HepG2 (cell line): ENCODE data around the gene ADAD2. TPM values are rescaled to one million over a fixed set of nuclear protein-coding genes. Genes with fewer than 3 reads are reported as not detected.

Source experiments
- AGO1 ChIP-seq: fragments of 200-400 bp; formaldehyde crosslinking; IDR thresholded peaks from 2 replicates; pipeline ENCODE4 v1.6.1; 2017; ENCODE audit warnings: mild to moderate bottlenecking, low read depth, low read length, moderate library complexity; ENCODE audit not compliant: poor library complexity, severe bottlenecking
- FOXM1 ChIP-seq: sonication (generic); formaldehyde crosslinking; IDR thresholded peaks from 2 replicates; pipeline ENCODE4 v1.5.0; 2020; ENCODE audit warnings: missing genetic modification reagents
- GTF2F1 ChIP-seq: fragments of 150-350 bp; IDR thresholded peaks from 2 replicates; pipeline ENCODE4 v1.6.1; 2014; ENCODE audit warnings: low read length
- MAFF ChIP-seq: IDR thresholded peaks from 2 replicates; pipeline ENCODE4 v1.6.1; 2011; ENCODE audit warnings: low read depth, low read length, improper control_type of control experiment
- NFE2L1 ChIP-seq: sonication (generic); formaldehyde crosslinking; IDR thresholded peaks from 2 replicates; pipeline ENCODE4 v1.4.0; 2020; ENCODE audit warnings: missing genetic modification reagents, mild to moderate bottlenecking, borderline replicate concordance
- NFIC ChIP-seq: IDR thresholded peaks from 2 replicates; pipeline ENCODE4 v1.6.1; 2012; ENCODE audit warnings: mild to moderate bottlenecking, low read length, inconsistent platforms
- PCBP1 ChIP-seq: fragments of 200-400 bp; formaldehyde crosslinking; IDR thresholded peaks from 2 replicates; pipeline ENCODE4 v1.6.1; 2017; ENCODE audit warnings: mild to moderate bottlenecking, low read depth, low read length, borderline replicate concordance
- SYNCRIP ChIP-seq: fragments of 200-400 bp; formaldehyde crosslinking; IDR thresholded peaks from 2 replicates; pipeline ENCODE4 v1.6.1; 2018; ENCODE audit warnings: mild to moderate bottlenecking, low read depth, low read length; ENCODE audit not compliant: insufficient read depth
- U2AF2 ChIP-seq: fragments of 200-400 bp; formaldehyde crosslinking; IDR thresholded peaks from 2 replicates; pipeline ENCODE4 v1.6.1; 2017; ENCODE audit warnings: low read depth, mild to moderate bottlenecking, low read length
- ZBTB7B ChIP-seq: sonication (generic); formaldehyde crosslinking; IDR thresholded peaks from 2 replicates; pipeline ENCODE4 v1.4.0; 2020; ENCODE audit warnings: missing genetic modification reagents
- ZFP36 ChIP-seq: fragments of 150-350 bp; IDR thresholded peaks from 2 replicates; pipeline ENCODE4 v1.6.1; 2018; ENCODE audit warnings: borderline replicate concordance, low read length, low read depth; ENCODE audit not compliant: partially characterized antibody
- ZMYM3 ChIP-seq: sonication (generic); formaldehyde crosslinking; IDR thresholded peaks from 2 replicates; pipeline ENCODE4 v1.5.1; 2020; ENCODE audit warnings: mild to moderate bottlenecking, missing genetic modification reagents
- polyA plus RNA-seq, 8 experiments: library from polyadenylated mRNA; depleted of rRNA in 3 of 8; stranded (reverse) in 7 of 8; unstranded in 1 of 8; fragments of >200 nt; fragmentation: Illumina TruSeq in 4 of 8; extraction: Trizol in 4 of 8; gene quantifications; 2 replicates each; pipeline versions ENCODE4 v1.2.1 to v1.2.3, GENCODE V29; 2011 to 2016; ENCODE audit warnings: low read depth in 4 of 8, missing spikeins in 1 of 8, mixed read lengths in 1 of 8; ENCODE audit not compliant: insufficient read depth in 1 of 8
- total RNA-seq, 5 experiments: library from RNA; depleted of rRNA; stranded (reverse); fragments of >200 nt; fragmentation: Illumina TruSeq; extraction: Trizol; gene quantifications; 2 replicates each; pipeline ENCODE4 v1.2.3, GENCODE V29; 2016; ENCODE audit warnings: low read depth in 1 of 5
- TF ChIP-seq, protein P1 (sequence below), 2 experiments: sonication (generic) in 1 of 2; formaldehyde crosslinking in 1 of 2; IDR thresholded peaks; 2 replicates each; pipeline versions ENCODE4 v1.4.0 to v1.6.1; 2016 to 2020; ENCODE audit warnings: borderline replicate concordance in 1 of 2, low read depth in 1 of 2, mild to moderate bottlenecking in 1 of 2, missing genetic modification reagents in 1 of 2
- TF ChIP-seq, protein P2 (sequence below): sonication (generic); formaldehyde crosslinking; IDR thresholded peaks from 2 replicates; pipeline ENCODE4 v1.5.1; 2020; ENCODE audit warnings: missing genetic modification reagents, mild to moderate bottlenecking, borderline replicate concordance
- TF ChIP-seq, protein P3 (sequence below): sonication (generic); formaldehyde crosslinking; IDR thresholded peaks from 2 replicates; pipeline ENCODE4 v1.4.0; 2020; ENCODE audit warnings: mild to moderate bottlenecking, missing genetic modification reagents
- TF ChIP-seq, protein P4 (sequence below): IDR thresholded peaks from 2 replicates; pipeline ENCODE4 v1.6.1; 2016; ENCODE audit warnings: low read depth
- TF ChIP-seq, protein P5 (sequence below): sonication (generic); formaldehyde crosslinking; IDR thresholded peaks from 2 replicates; pipeline ENCODE4 v1.5.0; 2020; ENCODE audit warnings: mild to moderate bottlenecking, missing genetic modification reagents

The ADAD2 gene
- total and polyA plus RNA-seq, 2 of the 13 experiments (the other 11 are each of a cell fraction or from before 2014, with no cell fraction given) = not detected

DNA sequence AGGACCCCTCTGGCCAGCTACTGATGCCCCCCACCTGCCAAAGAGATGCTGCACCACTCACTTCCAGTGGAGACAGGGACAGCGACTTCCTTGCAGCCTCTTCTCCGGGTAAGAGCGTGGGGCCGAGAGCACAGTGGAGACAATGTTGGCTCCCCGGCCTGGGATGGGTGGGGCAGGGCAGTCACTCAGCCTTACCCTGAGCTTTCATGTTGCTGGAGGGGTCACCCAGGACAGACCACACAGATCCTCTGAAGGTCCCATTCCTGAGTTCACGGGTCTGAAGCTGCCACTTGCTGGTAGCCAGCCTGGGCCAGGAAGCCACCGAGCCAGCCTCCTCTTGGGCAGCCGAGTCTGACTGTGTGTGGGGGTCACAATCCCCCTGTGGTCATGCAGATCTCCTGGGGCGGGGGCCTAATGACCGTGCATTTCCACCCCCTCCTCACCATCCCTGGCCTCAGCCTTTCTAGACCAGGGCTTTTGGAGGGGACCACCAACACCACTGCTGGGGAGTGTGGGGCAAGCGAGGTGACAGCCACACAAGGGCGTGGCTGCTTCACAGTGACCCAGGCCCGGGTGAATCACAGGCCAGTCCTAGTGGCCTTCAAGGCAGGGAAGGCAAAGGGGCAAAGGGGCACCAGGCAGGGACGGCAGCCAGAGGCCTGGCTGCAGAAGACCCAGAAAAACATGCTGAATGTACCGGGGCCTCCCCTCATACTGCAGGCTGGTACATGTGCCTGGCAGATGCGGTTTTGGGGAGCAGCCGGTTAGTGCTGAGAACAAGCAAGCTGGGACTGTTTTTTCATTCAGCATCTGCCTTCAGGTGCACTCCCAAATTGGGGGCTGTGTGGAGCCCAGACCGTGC is 14.5 kb upstream of the ADAD2 start (continued):
- TF ChIP-seq GTF2F1 (no peak), SYNCRIP (no peak), NFIC (no peak), ZBTB7B (CRISPR knock-in tag) (no peak), U2AF2 (no peak), PCBP1 (0 out of 2 replicates have a peak, but pooled peaks have one; percentile 31), ZFP36 (no peak), ZMYM3 (CRISPR knock-in tag) (no peak), AGO1 (peak; percentile 82), MAFF (no peak), FOXM1 (CRISPR knock-in tag) (no peak), NFE2L1 (CRISPR knock-in tag) (no peak)
- TF ChIP-seq, protein P1, sequence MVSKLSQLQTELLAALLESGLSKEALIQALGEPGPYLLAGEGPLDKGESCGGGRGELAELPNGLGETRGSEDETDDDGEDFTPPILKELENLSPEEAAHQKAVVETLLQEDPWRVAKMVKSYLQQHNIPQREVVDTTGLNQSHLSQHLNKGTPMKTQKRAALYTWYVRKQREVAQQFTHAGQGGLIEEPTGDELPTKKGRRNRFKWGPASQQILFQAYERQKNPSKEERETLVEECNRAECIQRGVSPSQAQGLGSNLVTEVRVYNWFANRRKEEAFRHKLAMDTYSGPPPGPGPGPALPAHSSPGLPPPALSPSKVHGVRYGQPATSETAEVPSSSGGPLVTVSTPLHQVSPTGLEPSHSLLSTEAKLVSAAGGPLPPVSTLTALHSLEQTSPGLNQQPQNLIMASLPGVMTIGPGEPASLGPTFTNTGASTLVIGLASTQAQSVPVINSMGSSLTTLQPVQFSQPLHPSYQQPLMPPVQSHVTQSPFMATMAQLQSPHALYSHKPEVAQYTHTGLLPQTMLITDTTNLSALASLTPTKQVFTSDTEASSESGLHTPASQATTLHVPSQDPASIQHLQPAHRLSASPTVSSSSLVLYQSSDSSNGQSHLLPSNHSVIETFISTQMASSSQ (IDR thresholded peaks at IDR 0.05; ENCODE audit: low read depth) = no peak
- TF ChIP-seq, protein P1 (CRISPR knock-in tag; IDR thresholded peaks at IDR 0.05; ENCODE audit: borderline replicate concordance) = 0 out of 2 replicates have a peak, but pooled peaks have one; percentile 33
- TF ChIP-seq, protein P2, sequence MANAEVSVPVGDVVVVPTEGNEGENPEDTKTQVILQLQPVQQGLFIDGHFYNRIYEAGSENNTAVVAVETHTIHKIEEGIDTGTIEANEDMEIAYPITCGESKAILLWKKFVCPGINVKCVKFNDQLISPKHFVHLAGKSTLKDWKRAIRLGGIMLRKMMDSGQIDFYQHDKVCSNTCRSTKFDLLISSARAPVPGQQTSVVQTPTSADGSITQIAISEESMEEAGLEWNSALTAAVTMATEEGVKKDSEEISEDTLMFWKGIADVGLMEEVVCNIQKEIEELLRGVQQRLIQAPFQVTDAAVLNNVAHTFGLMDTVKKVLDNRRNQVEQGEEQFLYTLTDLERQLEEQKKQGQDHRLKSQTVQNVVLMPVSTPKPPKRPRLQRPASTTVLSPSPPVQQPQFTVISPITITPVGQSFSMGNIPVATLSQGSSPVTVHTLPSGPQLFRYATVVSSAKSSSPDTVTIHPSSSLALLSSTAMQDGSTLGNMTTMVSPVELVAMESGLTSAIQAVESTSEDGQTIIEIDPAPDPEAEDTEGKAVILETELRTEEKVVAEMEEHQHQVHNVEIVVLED (CRISPR knock-in tag) = no peak
- TF ChIP-seq, protein P3, sequence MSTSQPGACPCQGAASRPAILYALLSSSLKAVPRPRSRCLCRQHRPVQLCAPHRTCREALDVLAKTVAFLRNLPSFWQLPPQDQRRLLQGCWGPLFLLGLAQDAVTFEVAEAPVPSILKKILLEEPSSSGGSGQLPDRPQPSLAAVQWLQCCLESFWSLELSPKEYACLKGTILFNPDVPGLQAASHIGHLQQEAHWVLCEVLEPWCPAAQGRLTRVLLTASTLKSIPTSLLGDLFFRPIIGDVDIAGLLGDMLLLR (CRISPR knock-in tag) = no peak; the same call in 1 of the 2 replicates
- TF ChIP-seq, protein P4, sequence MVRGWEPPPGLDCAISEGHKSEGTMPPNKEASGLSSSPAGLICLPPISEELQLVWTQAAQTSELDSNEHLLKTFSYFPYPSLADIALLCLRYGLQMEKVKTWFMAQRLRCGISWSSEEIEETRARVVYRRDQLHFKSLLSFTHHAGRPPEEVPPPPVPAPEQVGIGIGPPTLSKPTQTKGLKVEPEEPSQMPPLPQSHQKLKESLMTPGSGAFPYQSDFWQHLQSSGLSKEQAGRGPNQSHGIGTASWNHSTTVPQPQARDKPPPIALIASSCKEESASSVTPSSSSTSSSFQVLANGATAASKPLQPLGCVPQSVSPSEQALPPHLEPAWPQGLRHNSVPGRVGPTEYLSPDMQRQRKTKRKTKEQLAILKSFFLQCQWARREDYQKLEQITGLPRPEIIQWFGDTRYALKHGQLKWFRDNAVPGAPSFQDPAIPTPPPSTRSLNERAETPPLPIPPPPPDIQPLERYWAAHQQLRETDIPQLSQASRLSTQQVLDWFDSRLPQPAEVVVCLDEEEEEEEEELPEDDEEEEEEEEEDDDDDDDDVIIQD = no peak
- TF ChIP-seq, protein P5, sequence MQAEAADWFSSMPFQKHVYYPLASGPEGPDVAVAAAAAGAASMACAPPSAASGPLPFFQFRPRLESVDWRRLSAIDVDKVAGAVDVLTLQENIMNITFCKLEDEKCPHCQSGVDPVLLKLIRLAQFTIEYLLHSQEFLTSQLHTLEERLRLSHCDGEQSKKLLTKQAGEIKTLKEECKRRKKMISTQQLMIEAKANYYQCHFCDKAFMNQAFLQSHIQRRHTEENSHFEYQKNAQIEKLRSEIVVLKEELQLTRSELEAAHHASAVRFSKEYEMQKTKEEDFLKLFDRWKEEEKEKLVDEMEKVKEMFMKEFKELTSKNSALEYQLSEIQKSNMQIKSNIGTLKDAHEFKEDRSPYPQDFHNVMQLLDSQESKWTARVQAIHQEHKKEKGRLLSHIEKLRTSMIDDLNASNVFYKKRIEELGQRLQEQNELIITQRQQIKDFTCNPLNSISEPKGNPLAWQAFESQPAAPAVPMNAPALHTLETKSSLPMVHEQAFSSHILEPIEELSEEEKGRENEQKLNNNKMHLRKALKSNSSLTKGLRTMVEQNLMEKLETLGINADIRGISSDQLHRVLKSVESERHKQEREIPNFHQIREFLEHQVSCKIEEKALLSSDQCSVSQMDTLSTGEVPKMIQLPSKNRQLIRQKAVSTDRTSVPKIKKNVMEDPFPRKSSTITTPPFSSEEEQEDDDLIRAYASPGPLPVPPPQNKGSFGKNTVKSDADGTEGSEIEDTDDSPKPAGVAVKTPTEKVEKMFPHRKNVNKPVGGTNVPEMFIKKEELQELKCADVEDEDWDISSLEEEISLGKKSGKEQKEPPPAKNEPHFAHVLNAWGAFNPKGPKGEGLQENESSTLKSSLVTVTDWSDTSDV (CRISPR knock-in tag) = no peak
